Stimulated activated CD8-positive, alpha-beta memory T cell treated with anti-CD3 and anti-CD28 coated beads, Interleukin-12 subunit alpha, Interleukin-12 subunit beta, amount 100 ng/mL, for 1 hour (primary cell): ENCODE data around the gene DPYD.

Experiments
- DNase-seq: peaks from one replicate; pipeline ENCODE4 v3.0.0-alpha.2; 2020; ENCODE audit warnings: low read depth

DPYD gene

GRCh38 chr1:97691325-97691724, 229.5 kb downstream of the DPYD start:
- no peak for DNase-seq

DNA sequence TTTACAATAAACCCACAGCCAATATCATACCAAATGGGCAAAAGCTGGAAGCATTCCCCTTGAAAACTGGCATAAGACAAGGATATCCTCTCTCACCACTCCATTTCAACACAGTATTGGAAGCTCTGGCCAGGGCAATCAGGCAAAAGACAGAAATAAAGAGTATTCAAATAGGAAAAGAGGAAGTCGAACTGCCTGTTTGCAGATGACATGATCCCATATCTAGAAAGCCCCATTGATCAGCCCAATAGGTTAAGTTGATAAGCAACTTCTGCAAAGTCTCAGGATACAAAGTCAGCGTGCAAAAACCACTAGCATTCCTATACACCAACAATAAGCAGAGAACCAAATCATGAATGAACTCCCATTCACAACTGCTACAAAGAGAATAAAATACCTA, 235.5 kb downstream of the DPYD start:
- no peak for DNase-seq

- no peak for DNase-seq
Measured at GRCh38 chr1:97680894-97681293, 239.9 kb downstream of the DPYD start.

DNA sequence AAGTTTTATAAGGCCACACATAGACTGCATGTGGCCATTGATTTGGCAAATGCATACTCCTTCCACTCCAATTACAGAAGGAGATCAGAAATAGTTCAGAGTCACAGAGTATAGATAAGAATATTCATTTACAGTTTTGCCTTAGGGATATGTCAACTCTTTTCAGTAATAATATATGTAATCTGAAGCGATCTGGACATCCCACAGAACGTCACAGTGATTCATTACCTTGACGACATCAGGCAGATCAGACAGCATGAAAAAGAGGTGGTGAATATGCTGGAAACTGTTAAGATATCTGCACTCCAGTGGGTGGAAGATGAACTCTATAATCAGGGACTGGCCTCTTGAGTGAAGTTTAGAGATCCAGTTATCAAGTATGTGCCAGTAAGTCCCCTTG, 240.4 kb downstream of the DPYD start:
- no peak for DNase-seq

DNA sequence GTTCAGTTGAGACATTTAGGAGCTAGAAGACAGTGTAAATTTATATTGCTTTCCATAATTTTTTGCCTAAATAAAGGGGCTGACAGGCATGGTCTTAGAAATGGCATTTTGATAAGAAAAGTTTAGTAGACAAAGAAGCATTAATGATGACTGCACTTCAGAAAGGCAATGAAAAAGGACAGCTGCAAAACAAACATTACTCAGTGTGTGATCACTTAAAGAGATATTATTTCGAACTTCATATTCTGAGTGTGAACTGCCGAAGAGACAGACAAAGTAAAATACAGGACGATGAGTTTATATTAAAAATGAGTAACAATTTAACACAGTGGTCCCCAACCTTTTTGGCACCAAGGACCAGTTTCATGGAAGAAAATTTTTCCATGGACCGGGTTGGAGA, 243.1 kb downstream of the DPYD start:
- no peak for DNase-seq

DNA sequence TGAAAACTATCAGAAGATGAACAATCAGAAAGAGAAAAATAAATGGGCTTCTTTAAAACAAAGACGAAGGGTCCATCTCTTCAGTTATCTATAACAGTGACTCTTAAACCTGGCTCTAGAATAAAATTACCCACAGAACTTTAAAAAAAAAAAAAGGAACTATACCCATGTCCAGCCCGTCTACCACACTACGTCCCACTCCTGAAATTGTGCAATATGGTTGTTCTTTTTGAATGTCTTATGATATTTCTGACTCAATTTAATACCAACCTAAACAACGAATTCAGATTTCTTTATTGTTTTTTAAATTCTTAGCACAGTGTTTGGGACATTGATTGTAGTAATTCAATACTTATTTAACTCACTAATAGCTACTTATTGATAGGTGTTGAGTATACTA, 246.3 kb downstream of the DPYD start:
- DNase-seq, result no peak

GRCh38 chr1:97668945-97669344, 251.9 kb downstream of the DPYD start:
- DNase-seq, result no peak

GRCh38 chr1:97660431-97661105, 260.3 kb downstream of the DPYD start:
- no peak for DNase-seq

DNA sequence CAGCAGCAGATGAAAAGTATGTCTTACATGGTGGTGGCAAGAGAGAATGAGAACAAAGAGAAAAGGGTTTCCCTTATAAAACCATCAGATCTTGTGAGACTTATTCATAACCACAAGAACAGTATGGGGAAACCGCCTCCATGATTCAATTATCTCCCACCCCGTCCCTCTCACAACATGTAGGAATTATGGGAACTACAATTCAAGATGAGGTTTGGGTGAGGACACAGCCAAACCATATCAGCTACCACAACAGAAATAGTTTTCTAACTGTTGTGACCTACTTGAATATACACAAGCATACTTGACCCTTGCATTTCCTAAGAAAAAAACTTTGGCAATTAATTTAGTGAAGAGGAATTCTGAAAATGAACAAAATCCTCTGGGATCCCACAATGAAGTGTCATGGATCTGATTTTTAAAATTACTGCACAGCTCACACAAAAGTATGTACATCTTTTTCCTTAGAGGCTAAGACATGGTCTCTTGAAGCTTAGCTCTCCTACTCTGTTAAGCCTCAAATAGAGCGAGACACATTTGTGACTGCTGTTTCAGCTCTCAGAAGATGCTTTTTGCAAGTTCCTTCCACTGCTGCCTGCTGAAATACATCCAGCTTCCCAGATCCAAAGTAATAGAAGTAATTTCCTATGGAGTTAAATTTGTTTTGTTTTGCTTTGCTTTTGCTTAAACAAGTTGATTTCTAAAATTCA, 265.8 kb downstream of the DPYD start:
- DNase-seq, result no peak

DNA sequence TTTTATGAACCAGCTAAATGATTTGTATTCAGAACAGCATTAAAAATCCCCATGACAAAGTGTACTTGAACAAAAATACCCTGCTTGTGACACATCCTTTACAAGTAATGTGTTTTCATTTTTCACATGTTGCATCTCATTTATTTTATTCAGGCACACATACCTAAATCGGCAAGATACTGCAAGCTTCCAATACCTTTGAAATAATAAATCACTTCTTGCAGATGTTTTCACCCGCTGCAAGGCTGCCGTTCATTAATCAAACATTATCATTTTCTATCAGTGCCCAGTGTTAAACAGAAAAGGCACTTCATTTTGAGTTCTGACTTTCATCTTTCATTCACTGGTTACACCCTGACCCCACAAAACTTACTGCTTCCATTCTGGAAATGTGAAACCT, 269.6 kb downstream of the DPYD start:
- DNase-seq, result no peak

GRCh38 chr1:97649591-97649990, 271.2 kb downstream of the DPYD start:
- no peak for DNase-seq

- DNase-seq, result no peak
Measured at GRCh38 chr1:97647776-97648175, 273.1 kb downstream of the DPYD start.

GRCh38 chr1:97646071-97646470, 274.8 kb downstream of the DPYD start:
- DNase-seq, result no peak

DNA sequence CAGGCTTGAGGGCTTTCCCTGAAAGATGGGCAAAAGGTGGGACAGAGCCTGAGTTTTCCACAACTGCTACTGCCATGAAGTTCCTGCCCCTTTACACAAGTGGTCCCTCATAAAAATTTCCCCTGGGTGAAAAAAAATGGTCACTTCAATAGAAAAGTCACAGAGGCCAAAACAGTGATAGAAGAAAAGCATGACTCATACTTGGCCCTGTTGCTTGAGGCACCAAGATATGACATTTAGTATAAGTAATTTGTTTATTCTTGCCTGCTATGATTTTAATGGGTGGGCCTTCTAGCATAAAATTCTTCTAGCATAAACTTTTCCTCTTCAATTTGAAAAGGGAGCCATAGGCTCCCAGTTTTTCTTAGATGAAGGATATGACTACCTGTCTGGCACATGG, 280.2 kb downstream of the DPYD start:
- DNase-seq, result no peak

DNA sequence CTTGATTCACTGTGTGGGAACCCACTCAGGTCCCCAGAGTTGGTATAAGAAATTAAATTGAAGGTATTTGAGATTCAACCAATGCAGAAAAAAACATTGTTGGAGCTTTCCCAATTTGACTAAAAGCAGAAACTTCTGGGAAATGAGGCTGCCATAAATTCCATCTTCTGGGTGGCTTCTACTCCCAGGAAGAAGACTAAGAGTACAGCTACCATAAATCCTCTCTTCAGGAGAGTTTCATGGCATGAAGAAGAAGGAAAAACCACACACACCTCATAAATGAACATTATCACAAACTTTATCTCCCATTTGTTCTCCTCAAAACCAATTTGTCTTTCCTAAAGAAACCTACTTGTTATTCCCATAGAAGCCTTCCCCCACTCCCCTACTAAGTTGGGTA, 283.9 kb downstream of the DPYD start:
- no peak for DNase-seq

GRCh38 chr1:97634758-97635157, 286.1 kb downstream of the DPYD start:
- no peak for DNase-seq

- DNase-seq, result no peak
Measured at GRCh38 chr1:97632776-97633175, 288.1 kb downstream of the DPYD start.

DNA sequence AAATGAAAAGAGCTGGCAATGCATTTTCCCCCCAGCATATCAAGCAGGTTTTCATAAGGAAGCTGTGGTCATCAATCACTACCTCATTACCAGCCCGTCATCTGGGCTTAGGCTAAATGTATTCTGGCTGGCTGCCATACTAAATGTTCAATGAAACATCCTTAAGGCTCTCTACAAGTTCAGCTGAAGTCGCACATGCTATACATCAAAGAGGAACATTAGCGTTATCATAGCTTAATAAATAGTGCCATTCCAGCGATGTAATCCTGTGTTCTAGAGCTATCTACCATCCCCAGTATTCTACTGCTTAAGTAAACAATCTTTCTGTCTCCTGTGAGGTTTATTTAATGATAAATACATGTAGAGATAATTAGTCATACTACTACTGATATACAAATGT, 288.8 kb downstream of the DPYD start:
- no peak for DNase-seq

DNA sequence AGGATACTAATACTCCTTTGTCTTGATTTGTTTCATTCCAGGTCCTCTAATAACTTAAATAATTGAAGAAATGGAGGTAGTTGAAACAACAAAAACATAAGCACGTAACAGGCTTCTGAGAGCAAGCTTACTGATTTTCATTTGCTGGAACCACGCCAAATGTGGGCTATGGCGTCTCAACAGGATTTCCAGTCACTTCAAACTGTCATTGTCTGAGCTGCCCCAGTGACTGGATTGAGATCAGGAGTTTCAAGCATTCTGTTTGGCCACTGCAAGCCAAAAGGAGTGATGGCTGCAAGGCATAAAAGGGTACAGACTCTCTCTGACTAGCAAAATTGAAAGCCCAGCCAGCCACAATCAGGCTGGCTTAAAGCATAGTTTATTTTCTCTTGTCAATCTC, 289.9 kb downstream of the DPYD start:
- DNase-seq, result no peak

- DNase-seq, result no peak
Measured at GRCh38 chr1:97630281-97630680, 290.6 kb downstream of the DPYD start.

DNA sequence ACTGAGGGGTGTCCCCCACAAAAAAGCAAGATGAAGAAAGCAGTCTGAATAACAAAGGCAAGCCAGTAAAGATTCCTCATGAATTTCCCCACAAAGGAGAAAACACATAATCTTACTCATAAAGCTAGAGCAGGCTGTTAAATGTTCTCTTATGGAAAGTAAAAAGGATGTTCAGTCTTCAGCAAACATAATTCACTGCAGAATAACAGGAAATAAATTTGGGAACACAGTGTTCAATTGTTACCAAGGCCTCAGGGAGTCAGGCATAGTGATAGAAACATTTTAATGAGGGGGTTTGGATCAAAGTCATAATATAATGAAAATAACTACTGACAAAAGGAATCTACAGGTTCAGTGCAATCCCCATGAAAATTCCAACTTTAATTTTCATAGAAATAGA, 297.6 kb downstream of the DPYD start:
- no peak for DNase-seq

DNA sequence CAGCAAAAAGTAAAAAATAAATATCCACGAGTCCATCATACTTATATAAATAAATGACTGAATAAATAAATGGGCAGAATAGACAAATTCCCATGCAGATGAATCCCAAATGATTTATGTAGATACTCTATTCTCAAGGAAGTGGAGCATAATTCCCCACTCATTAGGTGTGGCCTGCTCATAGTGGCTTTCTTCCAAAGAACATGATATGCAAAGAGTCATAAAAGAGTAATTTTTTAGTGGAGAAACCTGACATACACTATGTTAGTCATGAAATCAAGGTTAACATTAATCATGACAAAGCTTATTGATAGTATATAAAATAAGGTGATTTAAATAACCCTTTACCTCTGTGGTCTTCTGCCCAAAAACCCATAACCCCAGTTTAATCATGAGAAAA, 298.9 kb downstream of the DPYD start:
- no peak for DNase-seq

DNA sequence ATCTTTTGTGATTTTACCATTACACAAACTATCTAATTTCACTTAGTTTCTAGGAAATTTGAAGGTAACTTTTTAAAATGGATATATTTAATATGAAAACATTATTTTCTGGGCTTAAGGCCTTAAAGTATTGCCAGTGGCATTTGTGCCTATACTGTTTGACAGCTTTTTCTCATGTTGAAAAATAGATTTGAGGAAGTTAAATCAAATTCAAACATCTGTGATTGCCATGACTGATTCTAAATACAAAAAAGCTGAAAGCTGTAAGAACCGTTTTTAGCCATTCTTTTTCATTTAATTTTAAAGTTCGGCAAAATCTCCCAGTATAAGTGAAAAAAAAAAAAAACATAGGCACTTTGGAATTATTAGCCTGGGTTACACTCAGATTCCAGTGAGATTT, 301.1 kb downstream of the DPYD start:
- DNase-seq, result no peak

DNA sequence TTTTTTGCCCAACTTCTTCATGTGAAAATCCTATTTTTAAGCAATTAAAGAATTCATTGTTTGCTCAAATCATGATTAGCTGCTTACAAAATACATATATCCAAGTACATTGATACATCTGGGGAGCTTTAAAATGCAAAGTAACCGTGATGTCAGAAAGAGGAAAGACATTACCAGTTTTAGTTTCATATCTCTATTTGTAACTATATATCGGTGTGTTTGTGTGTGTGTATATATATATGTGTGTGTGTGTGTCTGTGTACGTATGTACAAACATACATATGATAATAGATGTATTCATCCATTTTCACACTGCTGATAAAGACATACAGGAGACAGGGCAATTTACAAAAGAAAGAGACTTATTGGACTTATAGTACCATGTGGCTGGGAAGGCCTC, 310.1 kb downstream of the DPYD start:
- no peak for DNase-seq
